AG09319 (cell line): ENCODE data around the gene GLP1R.

Source experiments
- DNase-seq: peaks from one replicate; pipeline ENCODE4 v3.0.0-alpha.2; 2010; ENCODE audit warnings: low read depth; ENCODE audit errors: extremely low read depth
- TF ChIP-seq, protein P1 (sequence below): IDR thresholded peaks from 2 replicates; pipeline ENCODE4 v1.5.1; 2011; ENCODE audit warnings: low read depth, mild to moderate bottlenecking, inconsistent platforms, low read length, moderate library complexity

GLP1R gene

DNA sequence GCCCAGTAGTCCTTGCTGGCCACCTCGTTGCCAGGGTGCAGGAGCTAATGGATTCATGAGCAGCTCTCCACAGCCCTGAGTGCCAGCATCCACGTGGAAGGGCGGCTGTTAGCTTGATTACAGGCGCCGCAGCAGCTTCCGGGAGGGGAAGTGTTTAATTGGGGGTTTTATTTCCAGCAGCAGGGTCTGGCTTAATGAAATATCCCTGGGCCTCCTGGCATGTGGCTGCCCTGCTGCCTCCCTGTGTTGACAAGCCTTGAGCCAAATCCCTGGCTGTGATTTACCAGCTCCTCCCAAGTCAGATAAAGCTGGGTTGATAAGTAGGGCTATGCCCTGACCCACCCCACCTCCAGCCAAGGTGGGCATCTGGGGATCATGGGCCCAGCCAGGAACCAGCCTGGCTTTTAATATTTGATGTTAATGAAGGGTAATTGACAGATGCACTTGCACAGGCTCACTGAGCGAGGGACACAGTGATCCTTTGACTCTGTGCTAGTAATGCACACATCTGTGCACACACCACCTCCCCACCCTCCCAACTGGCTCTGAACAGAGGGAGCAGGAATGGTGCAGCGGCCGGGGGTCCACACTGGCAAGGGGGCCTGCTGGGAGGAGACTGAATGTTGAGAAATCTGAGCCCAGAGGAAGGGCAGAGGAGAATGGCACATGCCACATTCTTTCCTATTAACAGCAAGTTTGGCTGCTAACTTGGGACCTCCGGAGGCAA lies 13.6 kb downstream of the GLP1R start:
- no peak for DNase-seq
- TF ChIP-seq, protein P1, sequence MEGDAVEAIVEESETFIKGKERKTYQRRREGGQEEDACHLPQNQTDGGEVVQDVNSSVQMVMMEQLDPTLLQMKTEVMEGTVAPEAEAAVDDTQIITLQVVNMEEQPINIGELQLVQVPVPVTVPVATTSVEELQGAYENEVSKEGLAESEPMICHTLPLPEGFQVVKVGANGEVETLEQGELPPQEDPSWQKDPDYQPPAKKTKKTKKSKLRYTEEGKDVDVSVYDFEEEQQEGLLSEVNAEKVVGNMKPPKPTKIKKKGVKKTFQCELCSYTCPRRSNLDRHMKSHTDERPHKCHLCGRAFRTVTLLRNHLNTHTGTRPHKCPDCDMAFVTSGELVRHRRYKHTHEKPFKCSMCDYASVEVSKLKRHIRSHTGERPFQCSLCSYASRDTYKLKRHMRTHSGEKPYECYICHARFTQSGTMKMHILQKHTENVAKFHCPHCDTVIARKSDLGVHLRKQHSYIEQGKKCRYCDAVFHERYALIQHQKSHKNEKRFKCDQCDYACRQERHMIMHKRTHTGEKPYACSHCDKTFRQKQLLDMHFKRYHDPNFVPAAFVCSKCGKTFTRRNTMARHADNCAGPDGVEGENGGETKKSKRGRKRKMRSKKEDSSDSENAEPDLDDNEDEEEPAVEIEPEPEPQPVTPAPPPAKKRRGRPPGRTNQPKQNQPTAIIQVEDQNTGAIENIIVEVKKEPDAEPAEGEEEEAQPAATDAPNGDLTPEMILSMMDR, result no peak

- TF ChIP-seq, protein P1, result no peak
- no peak for DNase-seq
Observed at GRCh38 chr6:39063526-39063925, 14.9 kb downstream of the GLP1R start.

GRCh38 chr6:39065561-39065960 lies 17.0 kb downstream of the GLP1R start:
- TF ChIP-seq, protein P1, result no peak
- DNase-seq, result no peak

DNA sequence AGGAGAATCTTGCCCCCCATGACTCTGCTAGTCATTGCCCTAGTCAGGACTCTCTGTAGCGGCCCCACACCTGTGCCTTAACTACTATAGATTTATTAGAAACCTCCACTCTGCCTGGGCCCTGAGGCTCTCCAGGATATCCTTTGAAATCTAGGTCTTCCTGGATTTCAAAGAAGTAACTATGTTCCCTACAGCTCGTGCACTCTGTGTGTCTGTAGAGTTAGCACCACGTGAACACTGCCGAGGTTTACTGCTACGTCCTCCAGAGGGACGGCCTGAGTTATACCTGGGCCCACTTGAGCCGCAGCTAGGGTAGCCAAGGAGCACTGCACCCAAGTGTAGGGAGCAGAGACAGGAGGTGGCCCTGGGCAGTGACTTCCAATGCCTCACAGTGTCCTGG lies 19.8 kb downstream of the GLP1R start:
- DNase-seq, result no peak
- TF ChIP-seq, protein P1, result no peak

- DNase-seq, result no peak
- TF ChIP-seq, protein P1, result no peak
Observed at GRCh38 chr6:39072830-39073229, 24.2 kb downstream of the GLP1R start.

- no peak for DNase-seq
- TF ChIP-seq, protein P1, result no peak
Observed at GRCh38 chr6:39073471-39074355, 25.1 kb downstream of the GLP1R start.

DNA sequence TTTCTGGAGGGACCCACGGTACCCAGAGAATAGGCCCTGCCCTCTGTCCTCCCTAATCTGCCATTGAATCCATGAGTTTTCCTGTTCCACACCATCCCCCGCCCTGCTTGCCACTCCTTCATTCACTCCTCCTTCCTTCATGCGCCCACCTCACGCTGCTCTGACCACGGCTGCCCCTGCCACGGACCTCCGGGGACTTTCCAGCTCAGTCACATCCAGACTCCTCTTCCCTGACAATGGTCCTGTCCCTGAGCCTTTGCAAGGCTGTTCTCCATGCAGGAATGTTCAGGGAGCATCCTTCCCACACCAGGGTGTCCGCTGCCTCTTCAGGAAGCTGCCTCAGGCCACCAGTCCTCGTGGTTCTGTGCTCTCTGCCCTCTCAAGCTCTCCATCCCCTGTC lies 25.9 kb downstream of the GLP1R start:
- TF ChIP-seq, protein P1, result no peak
- no peak for DNase-seq
